Measurements from ENCODE around the gene GPR157. TPM values are rescaled to one million over a fixed set of nuclear protein-coding genes. Genes with fewer than 3 reads are reported as not detected.
A peak's percentile ranks its signal among the peaks of the same experiment; 100 is the strongest.

GPR157 gene
- polyA plus RNA-seq, 3 donors, result 0.56 to 1.1 (median 0.72) TPM

DNA sequence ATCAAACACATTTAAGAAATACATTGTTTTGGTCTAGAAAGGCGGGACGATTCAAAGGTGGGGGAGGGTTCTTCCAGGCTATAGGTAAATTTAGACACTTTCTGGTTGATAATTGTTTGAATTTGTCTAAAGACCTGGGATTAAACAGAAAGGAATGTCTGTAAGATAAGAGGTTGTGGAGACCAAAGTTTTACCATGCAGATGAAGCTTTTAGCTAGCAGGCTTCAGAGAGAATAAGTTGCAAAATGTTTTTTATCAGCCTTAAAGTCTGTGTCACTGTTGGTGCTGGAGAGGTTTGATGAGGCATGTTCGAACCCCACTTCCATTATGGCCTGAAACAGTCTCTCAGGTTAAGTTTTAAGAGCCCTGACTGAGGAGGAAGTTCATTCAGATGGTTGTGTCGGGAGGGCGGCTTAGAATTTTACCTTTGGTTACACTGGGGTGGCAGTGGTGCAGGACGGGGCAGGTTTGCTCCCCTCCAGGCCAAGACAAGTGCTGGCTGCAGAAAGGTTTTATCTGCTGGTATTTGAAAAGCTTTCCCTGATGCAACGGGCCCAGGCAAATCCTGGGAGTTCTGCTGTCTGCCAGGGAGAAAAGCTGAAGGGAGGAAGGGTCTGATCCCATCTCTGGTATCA, 43.5 kb downstream of the GPR157 start:
- Histone ChIP-seq H3K4me3 (replicated peaks in 1 of 3; ENCODE audit: low read depth in 2 of 3, low read length in 3 of 3) (no peak overlapping the region), H3K4me1 (ENCODE audit: control insufficient read depth in 1 of 2, insufficient read depth in 2 of 2, low read length in 2 of 2) (peaks cover 55 to 59% of the 10 kb centered on the region in 2 donors), H3K27ac (ENCODE audit: low read depth in 1 of 2, low read length in 2 of 2) (no peak overlapping the region), H3K9me3 (replicated peaks in 1 of 2; ENCODE audit: control insufficient read depth in 1 of 2, insufficient read depth in 1 of 2, low read length in 2 of 2) (no peaks in the 10 kb centered on the region), H4K20me1 (ENCODE audit: insufficient read depth, low read length) (no peaks in the 10 kb centered on the region), H2AFZ (ENCODE audit: insufficient read depth, low read depth, low read length, poor library complexity, severe bottlenecking) (peak overlapping the region; percentile 64), H3K79me2 (ENCODE audit: insufficient read depth, low read length) (no peaks in the 10 kb centered on the region), H3K36me3 (replicated peaks in 1 of 2; ENCODE audit: control insufficient read depth in 1 of 2, insufficient read depth in 2 of 2, low read length in 2 of 2) (no peaks in the 10 kb centered on the region), H3K9ac (ENCODE audit: insufficient read depth, low read length, poor library complexity, severe bottlenecking) (no peak overlapping the region), H3K4me2 (replicated peaks; ENCODE audit: extremely low read depth, low read length, poor library complexity, severe bottlenecking) (no peak overlapping the region), H3K27me3 (ENCODE audit: control insufficient read depth in 2 of 2, insufficient read depth in 2 of 2, low read length in 2 of 2) (no peaks in the 10 kb centered on the region)
- Mint-ChIP-seq H3K4me3 (peak overlapping the region; percentile 12 to 17), H3K27me3 (ENCODE audit: low read depth in 3 of 3) (peaks cover 0 to 4% (median 0%) of the 10 kb centered on the region in 3 donors), H3K4me1 (peaks cover 74% of the 10 kb centered on the region), H3K36me3 (peaks cover 0 to 13% of the 10 kb centered on the region in 2 donors), H3K27ac (peak overlapping the region in 3 of 7 donors; percentile 50 to 70 (median 59)), H3K9me3 (peaks cover 0 to 3% (median 2%) of the 10 kb centered on the region in 7 donors)
- TF ChIP-seq, protein P1, sequence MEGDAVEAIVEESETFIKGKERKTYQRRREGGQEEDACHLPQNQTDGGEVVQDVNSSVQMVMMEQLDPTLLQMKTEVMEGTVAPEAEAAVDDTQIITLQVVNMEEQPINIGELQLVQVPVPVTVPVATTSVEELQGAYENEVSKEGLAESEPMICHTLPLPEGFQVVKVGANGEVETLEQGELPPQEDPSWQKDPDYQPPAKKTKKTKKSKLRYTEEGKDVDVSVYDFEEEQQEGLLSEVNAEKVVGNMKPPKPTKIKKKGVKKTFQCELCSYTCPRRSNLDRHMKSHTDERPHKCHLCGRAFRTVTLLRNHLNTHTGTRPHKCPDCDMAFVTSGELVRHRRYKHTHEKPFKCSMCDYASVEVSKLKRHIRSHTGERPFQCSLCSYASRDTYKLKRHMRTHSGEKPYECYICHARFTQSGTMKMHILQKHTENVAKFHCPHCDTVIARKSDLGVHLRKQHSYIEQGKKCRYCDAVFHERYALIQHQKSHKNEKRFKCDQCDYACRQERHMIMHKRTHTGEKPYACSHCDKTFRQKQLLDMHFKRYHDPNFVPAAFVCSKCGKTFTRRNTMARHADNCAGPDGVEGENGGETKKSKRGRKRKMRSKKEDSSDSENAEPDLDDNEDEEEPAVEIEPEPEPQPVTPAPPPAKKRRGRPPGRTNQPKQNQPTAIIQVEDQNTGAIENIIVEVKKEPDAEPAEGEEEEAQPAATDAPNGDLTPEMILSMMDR (IDR thresholded peaks at IDR 0.05), result no peak
- peak in 1 of 3 donors; percentile 10 for DNase-seq
- 36% methylated on average over 6 of the region's 7 CpGs for WGBS (ENCODE audit: insufficient coverage)
- intact Hi-C loops (cut with micrococcal nuclease), result no loop called here

DNA sequence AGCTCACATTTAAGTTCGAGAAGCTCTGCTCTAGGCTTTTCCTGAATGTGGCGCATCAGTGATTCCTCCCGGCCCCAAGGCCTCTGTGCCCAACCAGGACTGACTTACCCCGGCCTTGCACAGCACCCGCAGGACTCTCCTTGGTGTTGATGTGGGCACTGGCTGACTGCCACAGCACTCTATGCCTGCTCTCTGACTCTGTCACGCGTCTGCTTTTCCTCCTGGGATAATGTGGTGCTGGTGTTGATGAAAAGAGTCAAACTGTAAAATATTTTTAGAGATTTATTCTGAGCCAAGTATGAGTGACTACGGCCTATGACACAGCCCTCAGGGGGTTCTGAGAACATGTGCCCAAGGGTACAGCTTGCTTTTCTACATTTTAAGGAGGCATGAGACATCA, 44.0 kb downstream of the GPR157 start:
- peak overlapping the region in 1 of 2 donors; percentile 12 for H3K4me3 Mint-ChIP-seq
- no peaks in the 10 kb centered on the region for H3K36me3 ChIP-seq (replicated peaks in 1 of 2; ENCODE audit: control insufficient read depth in 1 of 2, insufficient read depth in 2 of 2, low read length in 2 of 2)
- H3K9me3 Mint-ChIP-seq, result peaks cover 0 to 3% (median 2%) of the 10 kb centered on the region in 7 donors
- H3K9me3 ChIP-seq (replicated peaks in 1 of 2; ENCODE audit: control insufficient read depth in 1 of 2, insufficient read depth in 1 of 2, low read length in 2 of 2), result no peaks in the 10 kb centered on the region
- peak overlapping the region; percentile 64 for H2AFZ ChIP-seq (ENCODE audit: insufficient read depth, low read depth, low read length, poor library complexity, severe bottlenecking)
- H3K27me3 ChIP-seq (ENCODE audit: control insufficient read depth in 2 of 2, insufficient read depth in 2 of 2, low read length in 2 of 2), result no peaks in the 10 kb centered on the region
- peak overlapping the region in 5 of 7 donors; percentile 50 to 70 (median 59) for H3K27ac Mint-ChIP-seq
- DNase-seq, result no peak
- no peak overlapping the region for H3K9ac ChIP-seq (ENCODE audit: insufficient read depth, low read length, poor library complexity, severe bottlenecking)
- H4K20me1 ChIP-seq (ENCODE audit: insufficient read depth, low read length), result no peaks in the 10 kb centered on the region
- peaks cover 0 to 14% of the 10 kb centered on the region in 2 donors for H3K36me3 Mint-ChIP-seq
- H3K4me1 Mint-ChIP-seq, result peaks cover 76% of the 10 kb centered on the region
- peak overlapping the region in 1 of 2 donors; percentile 8 for H3K27ac ChIP-seq (ENCODE audit: low read depth in 1 of 2, low read length in 2 of 2)
- H3K4me2 ChIP-seq (replicated peaks; ENCODE audit: extremely low read depth, low read length, poor library complexity, severe bottlenecking), result peak overlapping the region; percentile 12
- intact Hi-C loops (cut with micrococcal nuclease), result no loop called here
- H3K4me1 ChIP-seq (ENCODE audit: control insufficient read depth in 1 of 2, insufficient read depth in 2 of 2, low read length in 2 of 2), result peaks cover 55 to 59% of the 10 kb centered on the region in 2 donors
- TF ChIP-seq, protein P1 (IDR thresholded peaks at IDR 0.05), result no peak
- H3K27me3 Mint-ChIP-seq (ENCODE audit: low read depth in 3 of 3), result peaks cover 0 to 4% (median 0%) of the 10 kb centered on the region in 3 donors
- H3K4me3 ChIP-seq (replicated peaks in 1 of 3; ENCODE audit: low read depth in 2 of 3, low read length in 3 of 3), result no peak overlapping the region
- WGBS (ENCODE audit: insufficient coverage), result 23% methylated on average over 5 of the region's 8 CpGs
- H3K79me2 ChIP-seq (ENCODE audit: insufficient read depth, low read length), result no peaks in the 10 kb centered on the region
